ENCODE measurements around the gene ADCK2. TPM values are rescaled to one million over a fixed set of nuclear protein-coding genes. Genes with fewer than 3 reads are reported as not detected.
A peak's percentile ranks its signal among the peaks of the same experiment; 100 is the strongest.

The ADCK2 gene
- total RNA-seq, 3 donors from 2014 or later: 21.8 to 31.9 (median 23.6) TPM

DNA sequence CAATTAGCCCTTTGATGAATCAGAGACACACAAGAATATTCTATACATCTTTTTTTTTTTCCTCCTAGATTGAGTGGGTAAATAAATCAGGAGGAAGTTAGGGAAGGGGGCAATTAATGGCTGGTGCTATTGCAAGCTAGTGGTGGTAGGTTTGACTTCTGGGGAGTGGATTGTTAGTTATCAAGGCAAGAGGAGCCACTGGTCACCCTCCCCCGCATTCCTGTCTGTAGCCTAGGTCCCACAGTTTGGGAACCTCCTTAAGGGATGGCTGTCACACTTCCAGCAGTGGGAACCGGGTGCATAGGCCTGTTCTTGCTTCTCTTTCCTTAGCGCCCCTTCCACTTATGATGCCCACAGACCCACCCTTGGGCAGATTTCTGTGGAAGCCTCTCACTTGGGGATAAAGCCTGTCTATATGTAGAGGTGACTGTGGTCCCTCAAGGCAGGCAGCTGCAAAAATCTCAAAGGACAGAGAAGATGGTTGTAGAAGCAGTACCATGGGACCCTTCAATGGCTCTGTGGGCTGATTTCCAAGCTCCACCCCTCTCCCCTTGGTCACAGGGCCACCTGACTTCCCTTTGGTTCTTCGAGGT lies 2.3 kb upstream of the ADCK2 start:
- intact Hi-C loops (cut with DNase I; ENCODE audit: low total_unique reads): no loop called here
- Histone ChIP-seq H3K27ac (no peak overlapping the region), H3K4me1 (peaks cover 2 to 7% of the 10 kb centered on the region in 2 donors), H3K36me3 (no peaks in the 10 kb centered on the region), H3K4me3 (no peak overlapping the region), H3K9me3 (no peaks in the 10 kb centered on the region), H3K27me3 (no peaks in the 10 kb centered on the region)
- no peak for DNase-seq (ENCODE audit: low spot score in 2 of 2)
- TF ChIP-seq POLR2A (IDR thresholded peaks at IDR 0.05) (no peak), POLR2AphosphoS5 (IDR thresholded peaks at IDR 0.05) (no peak)
- TF ChIP-seq, protein P1, sequence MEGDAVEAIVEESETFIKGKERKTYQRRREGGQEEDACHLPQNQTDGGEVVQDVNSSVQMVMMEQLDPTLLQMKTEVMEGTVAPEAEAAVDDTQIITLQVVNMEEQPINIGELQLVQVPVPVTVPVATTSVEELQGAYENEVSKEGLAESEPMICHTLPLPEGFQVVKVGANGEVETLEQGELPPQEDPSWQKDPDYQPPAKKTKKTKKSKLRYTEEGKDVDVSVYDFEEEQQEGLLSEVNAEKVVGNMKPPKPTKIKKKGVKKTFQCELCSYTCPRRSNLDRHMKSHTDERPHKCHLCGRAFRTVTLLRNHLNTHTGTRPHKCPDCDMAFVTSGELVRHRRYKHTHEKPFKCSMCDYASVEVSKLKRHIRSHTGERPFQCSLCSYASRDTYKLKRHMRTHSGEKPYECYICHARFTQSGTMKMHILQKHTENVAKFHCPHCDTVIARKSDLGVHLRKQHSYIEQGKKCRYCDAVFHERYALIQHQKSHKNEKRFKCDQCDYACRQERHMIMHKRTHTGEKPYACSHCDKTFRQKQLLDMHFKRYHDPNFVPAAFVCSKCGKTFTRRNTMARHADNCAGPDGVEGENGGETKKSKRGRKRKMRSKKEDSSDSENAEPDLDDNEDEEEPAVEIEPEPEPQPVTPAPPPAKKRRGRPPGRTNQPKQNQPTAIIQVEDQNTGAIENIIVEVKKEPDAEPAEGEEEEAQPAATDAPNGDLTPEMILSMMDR (IDR thresholded peaks at IDR 0.05): no peak

DNA sequence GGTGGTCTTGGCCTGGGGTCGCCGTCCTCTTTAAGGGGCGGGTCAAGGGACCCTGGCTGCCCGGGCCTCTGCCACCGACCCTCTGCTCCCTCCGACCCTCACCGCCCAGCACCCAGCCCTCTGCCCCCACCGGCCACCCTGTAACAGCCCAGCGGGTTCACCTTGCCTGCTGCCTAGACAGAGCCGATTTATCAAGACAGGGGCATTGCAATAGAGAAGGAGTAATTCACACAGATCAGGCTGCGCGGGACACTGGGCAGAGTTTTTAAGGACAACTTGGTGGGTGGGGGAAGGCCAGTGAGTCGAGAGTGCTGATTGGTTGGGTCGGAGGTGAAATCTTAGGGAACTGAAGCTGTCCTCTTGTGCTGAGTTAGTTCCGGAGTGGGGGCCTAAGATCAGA lies 779 bp upstream of the ADCK2 start:
- TF ChIP-seq POLR2AphosphoS5 (IDR thresholded peaks at IDR 0.05): no peak
- TF ChIP-seq, protein P1 (IDR thresholded peaks at IDR 0.05): no peak
- no peak for TF ChIP-seq POLR2A (IDR thresholded peaks at IDR 0.05)
- no peak for DNase-seq (ENCODE audit: low spot score in 2 of 2)
- Histone ChIP-seq H3K36me3 (no peaks in the 10 kb centered on the region), H3K27ac (no peak overlapping the region), H3K4me3 (no peak overlapping the region), H3K4me1 (peaks cover 2 to 7% of the 10 kb centered on the region in 2 donors), H3K27me3 (no peaks in the 10 kb centered on the region), H3K9me3 (no peaks in the 10 kb centered on the region)
- intact Hi-C loops (cut with DNase I; ENCODE audit: low total_unique reads): no loop called here

DNA sequence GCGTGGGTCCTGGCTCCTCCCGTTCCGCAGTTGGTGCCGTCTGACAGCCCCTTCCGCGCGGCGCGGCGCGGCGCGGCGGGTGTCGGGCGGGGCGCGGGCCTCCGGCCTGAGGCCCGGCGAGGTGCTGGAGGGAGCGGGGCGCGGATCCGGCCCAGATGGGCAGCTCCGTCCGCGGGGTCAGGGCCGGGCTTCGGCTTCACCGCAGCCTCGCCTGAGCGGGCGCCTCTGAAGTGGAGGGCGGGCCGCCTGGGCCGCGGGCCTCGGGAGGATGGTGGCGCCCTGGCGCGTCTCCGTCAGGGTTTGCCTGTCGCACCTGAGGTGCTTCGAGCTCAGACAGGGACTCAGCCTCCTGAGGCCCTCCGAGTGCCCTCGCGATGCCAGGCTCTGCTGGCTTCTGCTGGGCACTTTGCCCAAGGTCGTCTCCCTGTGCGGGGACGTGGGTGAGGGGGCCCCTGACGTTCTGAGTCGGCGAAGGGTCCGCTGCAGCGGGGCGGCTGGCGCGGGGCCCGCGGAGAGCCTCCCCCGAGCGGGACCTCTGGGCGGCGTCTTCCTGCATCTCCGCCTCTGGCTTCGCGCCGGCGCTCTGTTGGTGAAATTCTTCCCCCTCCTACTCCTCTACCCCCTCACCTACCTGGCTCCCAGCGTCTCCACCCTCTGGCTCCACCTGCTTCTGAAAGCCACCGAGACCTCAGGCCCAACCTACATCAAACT lies 473 bp downstream of the ADCK2 start:
- no peaks in the 10 kb centered on the region for H3K9me3 ChIP-seq
- no peak for TF ChIP-seq POLR2A (IDR thresholded peaks at IDR 0.05)
- TF ChIP-seq, protein P1 (IDR thresholded peaks at IDR 0.05): no peak
- peak in 1 of 3 donors; percentile 26 for TF ChIP-seq POLR2AphosphoS5 (IDR thresholded peaks at IDR 0.05)
- peak overlapping the region; percentile 93 to 95 for H3K27ac ChIP-seq
- intact Hi-C loops (cut with DNase I; ENCODE audit: low total_unique reads): no loop called here
- no peaks in the 10 kb centered on the region for H3K36me3 ChIP-seq
- no peaks in the 10 kb centered on the region for H3K27me3 ChIP-seq
- DNase-seq (ENCODE audit: low spot score in 2 of 2): peak; percentile 57 to 72
- H3K4me3 ChIP-seq: peak overlapping the region; percentile 67 to 97 (median 82)
- H3K4me1 ChIP-seq: peaks cover 2 to 4% of the 10 kb centered on the region in 2 donors

DNA sequence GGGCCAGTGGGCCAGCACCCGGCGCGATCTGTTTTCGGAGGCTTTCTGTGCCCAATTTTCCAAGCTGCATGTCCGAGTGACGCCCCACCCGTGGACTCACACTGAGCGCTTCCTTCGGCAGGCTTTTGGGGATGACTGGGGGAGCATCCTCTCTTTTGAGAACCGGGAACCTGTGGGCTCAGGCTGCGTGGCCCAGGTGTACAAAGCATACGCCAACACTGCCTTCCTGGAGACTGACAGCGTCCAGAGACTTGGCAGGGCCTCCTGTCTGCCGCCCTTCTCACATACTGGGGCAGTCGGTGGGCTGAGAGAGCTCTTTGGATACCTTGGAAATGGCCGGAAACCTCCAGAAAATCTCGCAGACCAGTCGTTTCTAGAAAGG lies 1.0 kb downstream of the ADCK2 start:
- H3K27me3 ChIP-seq: no peaks in the 10 kb centered on the region
- peak overlapping the region; percentile 67 to 97 (median 82) for H3K4me3 ChIP-seq
- peak overlapping the region; percentile 93 to 95 for H3K27ac ChIP-seq
- intact Hi-C loops (cut with DNase I; ENCODE audit: low total_unique reads): no loop called here
- H3K36me3 ChIP-seq: peaks cover 2% of the 10 kb centered on the region
- TF ChIP-seq POLR2AphosphoS5 (IDR thresholded peaks at IDR 0.05) (no peak), POLR2A (IDR thresholded peaks at IDR 0.05) (no peak)
- TF ChIP-seq, protein P1 (IDR thresholded peaks at IDR 0.05): no peak
- no peaks in the 10 kb centered on the region for H3K9me3 ChIP-seq
- H3K4me1 ChIP-seq: peaks cover 2 to 4% of the 10 kb centered on the region in 2 donors
- DNase-seq (ENCODE audit: low spot score in 2 of 2): no peak

DNA sequence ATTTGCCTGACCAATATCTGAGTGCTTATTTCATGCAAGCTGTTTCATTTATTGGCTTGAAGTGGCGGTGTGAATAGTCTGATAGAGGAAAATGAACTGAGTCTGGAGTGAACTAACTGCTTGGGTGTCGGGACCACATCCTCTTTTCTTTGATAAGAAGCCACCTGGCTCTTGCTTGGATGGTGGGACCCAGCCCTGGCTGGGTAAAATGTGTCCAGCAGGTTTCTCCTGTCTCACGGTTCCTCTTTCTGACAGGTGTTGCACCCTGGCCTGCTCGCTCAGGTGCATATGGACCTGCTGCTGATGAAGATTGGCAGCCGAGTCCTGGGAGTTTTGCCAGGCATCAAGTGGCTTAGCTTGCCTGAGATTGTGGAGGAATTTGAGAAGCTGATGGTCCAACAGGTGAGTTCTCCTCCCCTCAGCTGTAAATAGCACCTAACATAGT lies 1.6 kb downstream of the ADCK2 start:
- Histone ChIP-seq H3K4me1 (peaks cover 2 to 4% of the 10 kb centered on the region in 2 donors), H3K27me3 (no peaks in the 10 kb centered on the region), H3K36me3 (peaks cover 7% of the 10 kb centered on the region), H3K27ac (no peak overlapping the region), H3K9me3 (no peaks in the 10 kb centered on the region), H3K4me3 (peak overlapping the region in 1 of 3 donors; percentile 97)
- DNase-seq (ENCODE audit: low spot score in 2 of 2): no peak
- intact Hi-C loops (cut with DNase I; ENCODE audit: low total_unique reads): no loop called here
- TF ChIP-seq POLR2AphosphoS5 (IDR thresholded peaks at IDR 0.05) (no peak), POLR2A (IDR thresholded peaks at IDR 0.05) (no peak)
- TF ChIP-seq, protein P1 (IDR thresholded peaks at IDR 0.05): no peak
